ENCODE measurements around the gene ZNF221.
A peak's percentile ranks its signal among the peaks of the same experiment; 100 is the strongest.

Gene ZNF221

DNA sequence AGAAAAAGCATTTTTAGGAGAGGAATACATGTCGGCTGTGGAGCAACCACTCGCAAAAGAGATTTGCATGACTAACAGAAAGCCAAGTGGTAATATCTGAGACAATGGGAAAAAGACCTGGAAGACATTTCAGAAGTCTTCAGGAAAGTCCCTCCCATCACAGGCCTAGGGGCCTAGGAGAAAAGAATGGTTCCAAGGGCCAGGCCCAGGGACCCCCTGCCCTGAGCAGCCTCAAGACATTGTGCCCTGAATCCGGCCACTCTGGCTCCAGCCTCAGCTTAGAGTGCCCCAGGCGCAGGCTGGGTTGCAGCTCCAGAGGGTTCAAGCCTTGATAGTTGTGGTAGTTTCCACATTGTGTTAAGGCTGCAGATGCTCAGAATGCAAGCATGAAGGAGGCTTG, 9.4 kb downstream of the ZNF221 start:
- DNase-seq, result no peak

DNA sequence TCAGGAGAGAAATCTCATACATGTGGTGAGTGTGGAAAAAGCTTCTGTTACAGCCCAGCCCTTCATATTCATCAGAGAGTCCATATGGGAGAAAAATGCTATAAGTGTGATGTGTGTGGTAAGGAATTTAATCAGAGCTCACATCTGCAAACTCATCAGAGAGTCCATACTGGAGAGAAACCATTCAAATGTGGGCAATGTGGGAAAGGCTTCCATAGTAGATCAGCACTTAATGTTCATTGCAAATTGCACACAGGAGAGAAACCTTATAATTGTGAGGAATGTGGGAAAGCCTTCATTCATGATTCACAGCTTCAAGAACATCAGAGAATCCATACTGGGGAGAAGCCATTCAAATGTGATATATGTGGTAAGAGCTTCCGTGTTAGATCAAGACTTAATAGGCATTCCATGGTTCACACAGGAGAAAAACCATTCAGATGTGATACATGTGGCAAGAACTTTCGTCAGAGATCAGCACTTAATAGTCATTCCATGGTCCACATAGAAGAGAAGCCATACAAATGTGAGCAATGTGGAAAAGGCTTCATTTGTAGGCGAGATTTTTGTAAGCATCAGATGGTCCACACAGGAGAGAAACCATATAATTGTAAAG, 15.2 kb downstream of the ZNF221 start:
- no peak for DNase-seq

DNA sequence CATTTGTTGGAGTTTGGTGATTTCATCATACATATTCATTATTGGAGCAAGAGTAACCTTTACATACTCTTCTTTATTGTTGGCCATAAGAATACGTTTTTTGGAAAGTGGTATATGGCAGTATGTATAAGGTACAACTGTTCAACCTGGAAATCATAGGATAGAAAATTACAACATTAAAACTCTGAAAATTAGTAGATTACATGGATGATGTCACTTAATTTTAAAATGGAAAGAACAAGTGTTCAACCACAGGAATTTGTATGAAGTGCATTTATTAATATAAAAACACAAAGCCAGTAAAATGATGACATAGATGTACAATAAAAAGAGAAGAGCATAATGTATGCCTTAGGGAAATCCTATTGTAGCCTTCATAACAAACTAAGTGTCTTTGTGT, 25.7 kb downstream of the ZNF221 start:
- no peak for DNase-seq

DNA sequence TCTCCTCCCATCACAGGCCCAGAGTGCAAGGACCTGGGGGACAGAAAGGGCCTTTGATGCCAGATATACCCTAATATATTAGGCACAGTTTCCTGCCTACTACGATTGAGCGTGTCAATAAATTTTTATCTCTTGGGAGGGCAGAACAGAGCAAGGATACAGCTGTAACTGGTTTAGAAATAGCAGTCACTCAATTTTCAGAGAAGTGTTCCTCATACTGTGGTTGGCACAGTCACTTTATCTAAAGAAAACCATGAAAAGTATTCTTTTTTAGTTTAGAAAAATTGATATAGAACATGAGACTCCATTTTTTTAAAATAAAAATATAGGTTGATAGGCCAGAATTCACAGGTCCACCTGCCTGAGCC, 32.5 kb downstream of the ZNF221 start:
- no peak for DNase-seq

DNA sequence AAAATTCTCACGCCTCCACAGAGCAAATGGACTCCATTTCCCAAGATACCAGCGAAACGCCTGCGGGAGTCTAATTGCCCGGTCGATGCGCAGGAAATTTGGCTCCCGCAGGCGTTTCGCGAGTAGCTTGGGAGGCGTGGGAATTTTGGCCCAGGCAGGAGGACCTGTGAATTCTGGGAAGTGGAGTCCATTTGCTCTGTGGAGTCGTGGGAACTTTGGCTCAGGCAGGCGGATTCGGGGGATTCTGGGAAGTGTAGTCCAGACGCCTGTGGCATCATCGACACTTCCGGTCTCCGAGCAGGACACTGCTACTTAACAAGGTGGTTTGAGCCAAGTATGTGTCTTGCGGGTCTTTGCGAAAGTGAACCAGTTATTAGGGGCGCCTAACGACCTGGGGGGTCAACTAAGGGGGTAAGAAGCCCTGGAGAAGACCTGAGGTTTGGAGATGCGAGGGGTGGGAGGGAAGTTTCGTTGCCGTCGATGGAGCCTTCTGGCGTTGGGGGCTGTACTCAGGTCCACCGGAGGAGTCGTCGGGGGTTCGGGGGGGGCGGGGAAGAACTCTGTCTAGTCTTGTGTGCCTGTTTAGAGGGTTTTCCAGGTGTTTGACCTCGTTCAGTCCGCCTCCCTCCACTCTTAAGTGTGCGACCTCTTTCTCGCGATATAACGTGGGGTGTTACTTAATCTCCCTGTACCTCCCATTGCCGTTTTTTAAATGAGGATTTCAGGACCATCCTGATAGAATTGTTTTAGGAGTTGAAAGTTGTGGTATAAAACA, 33.1 kb downstream of the ZNF221 start, which contains the start of gene ZNF155:
ZNF155 (plus strand) TSS at position 277 of the 775 bp plus-strand sequence. CDS start 4,356 bp downstream, outside the sequence.
- DNase-seq, result peak; percentile 95

DNA sequence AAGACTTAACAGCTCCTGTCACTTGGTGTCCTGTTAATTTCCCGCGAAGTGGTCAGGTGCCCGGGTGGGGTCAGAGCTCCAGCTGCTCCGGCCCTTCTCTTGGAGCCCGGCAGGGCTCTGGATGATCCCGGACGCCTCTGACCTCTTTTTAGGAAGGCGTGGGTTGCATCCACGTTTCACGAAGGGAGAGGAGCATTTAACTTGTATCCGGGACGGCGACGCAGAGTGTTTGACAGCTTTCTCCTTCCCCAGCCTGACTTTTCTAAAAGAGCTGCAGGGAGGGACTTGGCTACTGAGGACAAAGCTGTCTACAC, 33.6 kb downstream of the ZNF221 start:
- DNase-seq, result no peak

DNA sequence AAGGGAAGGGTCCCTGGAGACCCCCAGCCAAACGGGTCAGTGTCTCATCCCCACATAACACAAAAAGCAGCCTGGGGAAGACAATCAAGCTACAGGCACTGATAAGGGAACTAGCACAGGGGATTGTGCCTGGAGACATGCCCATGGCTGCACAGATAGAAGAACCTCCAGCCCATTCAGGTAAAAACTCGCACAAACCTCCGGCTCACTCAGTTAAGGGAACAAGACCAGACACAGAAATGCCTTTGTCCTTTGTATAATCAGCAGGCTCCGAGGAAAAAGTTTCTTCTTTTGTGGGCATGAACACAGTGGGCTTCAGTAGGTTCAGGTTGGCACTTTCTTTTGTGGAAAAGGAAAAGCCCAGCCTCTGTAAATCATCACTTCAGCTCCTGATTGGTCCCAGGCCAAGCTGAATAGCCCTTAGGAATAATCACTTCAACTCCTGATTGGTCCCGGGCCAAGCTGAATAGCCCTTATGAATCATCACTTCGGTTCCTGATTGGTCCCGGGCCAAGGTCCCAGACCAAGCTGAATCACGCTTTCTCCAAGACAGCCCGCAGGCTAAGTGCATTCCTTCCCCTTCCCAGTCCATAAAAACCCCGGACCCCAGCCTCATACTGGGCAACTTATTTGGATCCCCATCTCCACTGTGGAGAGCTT, 46.7 kb downstream of the ZNF221 start:
- DNase-seq, result no peak

DNA sequence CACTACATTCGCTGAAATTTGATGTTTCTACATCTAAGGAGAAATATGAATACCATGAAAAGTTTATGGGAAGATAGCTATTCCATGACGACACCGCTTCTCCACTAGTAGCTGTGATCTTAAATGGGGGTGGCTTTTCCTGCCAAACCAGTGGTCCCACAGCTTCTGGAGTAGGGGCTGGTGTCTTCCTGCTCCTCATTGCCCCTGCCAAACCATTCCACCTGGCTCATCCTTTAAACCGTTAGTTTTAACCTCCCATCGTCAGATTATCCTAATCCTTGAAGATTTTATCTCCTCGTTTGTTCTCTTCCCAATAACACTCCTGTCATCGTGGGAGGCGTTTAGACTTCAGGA, 51.2 kb downstream of the ZNF221 start:
- DNase-seq, result no peak

DNA sequence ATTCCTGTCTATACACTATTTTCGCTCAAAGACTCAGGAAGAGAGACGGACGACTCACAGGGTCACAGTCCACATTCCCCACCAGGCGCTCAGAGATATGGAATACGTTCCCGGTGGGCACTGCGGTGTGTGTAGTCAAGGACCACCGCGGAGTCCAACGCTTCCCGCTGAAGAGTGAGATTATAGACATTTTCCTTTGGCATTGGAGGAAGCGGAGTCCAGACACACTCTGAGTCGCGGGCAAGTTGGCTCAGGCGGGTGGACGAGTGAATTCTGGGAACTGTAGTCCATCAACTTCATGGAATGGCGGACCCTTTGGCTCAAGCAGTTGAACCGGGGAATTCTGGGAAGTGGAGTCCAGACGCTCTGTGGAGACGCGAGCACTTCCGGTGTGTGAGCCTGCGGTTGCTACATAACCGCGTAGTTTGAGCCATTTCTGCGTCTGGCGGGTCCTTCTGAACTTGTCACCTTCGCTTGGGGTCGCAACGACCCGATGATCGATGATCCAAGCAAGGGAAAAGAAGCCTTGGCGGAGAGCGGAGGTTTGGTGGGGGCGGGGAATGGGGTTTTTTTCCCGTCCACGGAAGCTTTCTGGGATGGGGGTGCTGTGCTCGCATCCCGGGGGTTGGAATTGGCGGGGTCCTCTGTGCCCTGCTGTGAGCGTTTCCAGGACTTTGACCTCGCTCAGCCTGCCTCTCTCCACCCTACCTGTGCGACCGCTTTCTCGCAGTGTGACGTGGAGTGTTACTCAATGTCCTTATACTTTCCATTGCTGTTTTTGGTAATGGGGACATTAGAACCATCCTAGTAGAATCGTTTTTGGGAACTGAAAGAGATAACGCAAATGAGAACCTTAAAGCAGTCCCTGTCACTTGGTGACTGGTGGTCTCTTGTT, 51.8 kb downstream of the ZNF221 start, which contains the start of gene ZNF230:
ZNF230 (plus strand) TSS at position 392 of the 895 bp plus-strand sequence. CDS start 4,122 bp downstream, outside the sequence.
- DNase-seq, result peak; percentile 93

DNA sequence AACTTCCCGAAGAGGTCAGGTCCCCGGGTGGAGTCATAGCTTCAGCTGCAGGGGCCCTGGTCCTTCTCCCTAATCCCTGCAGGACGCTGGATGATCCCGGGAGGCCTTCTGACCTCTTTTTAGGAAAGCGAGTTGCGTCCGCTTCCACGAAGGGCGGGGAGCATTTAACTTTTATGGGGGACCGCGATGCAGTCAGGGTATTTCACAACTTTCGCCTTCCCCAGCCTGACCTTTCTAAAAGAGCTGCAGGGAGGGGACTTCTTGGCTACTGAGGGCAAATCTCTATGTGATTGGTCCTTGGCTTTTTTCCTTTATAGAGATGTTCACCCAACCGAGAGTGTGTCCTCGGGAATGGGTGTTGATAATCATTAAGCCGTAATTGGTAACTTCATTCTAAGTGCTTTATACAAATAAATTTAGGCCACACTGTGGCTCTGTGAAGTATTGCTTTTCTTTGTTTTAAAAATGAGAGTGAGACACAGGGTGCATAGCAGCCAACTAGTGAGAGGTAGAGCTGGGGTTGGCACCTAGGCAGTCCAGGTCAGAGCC, 52.5 kb downstream of the ZNF221 start:
- no peak for DNase-seq

DNA sequence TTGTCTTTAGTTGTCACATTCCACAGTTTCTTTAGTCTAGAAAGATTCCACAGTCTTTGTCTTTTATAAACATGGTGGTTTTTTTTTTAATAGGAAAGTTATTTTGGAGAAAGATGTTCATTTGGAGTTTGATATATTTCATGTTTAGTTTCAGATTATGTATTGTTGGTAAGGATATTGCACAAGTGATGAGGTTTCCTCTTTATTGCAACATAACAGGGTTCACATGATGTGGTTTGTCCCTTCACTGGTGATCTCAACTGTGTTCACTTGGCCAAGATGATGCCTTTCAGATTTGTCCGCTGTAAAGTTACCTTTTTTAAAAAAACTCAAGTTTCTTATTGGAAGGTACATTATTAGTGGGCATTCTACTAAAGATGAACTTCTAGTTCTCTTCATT, 54.9 kb downstream of the ZNF221 start:
- no peak for DNase-seq

DNA sequence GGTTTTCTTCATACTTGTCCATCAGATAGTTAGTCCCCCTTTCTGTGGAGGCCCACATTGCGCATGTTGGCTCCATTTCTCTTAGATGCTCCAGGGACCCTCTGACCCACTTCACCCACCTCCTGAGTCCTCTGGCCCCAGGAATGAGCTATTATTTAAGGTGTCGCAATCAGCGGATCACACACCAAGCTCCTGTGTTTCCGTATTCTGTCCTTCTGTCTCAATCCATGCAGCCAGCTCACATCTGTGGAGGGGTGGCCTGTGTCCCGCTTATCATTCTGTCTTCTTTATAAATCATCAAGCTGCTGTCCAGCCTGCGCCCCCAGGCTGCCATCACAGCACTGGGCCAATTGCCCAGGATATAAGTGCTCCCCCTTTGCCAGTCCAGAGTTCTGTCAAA, 56.4 kb downstream of the ZNF221 start:
- DNase-seq, result no peak

DNA sequence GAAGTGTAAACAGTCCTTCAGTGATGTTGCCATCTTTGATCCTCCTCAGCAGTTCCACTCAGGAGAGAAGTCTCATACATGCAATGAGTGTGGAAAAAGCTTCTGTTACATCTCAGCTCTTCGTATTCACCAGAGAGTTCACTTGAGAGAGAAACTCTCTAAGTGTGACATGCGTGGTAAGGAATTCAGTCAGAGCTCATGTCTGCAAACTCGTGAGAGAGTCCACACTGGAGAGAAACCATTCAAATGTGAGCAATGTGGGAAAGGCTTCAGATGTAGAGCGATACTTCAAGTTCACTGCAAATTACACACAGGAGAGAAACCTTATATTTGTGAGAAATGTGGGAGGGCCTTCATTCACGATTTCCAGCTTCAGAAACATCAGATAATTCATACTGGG, 59.4 kb downstream of the ZNF221 start:
- DNase-seq, result no peak

All from NCI-H345 (cell line).